ENCODE data around the gene CCDC90B. TPM values are rescaled to one million over a fixed set of nuclear protein-coding genes. Genes with fewer than 3 reads are reported as not detected.

CCDC90B gene
- total and polyA plus RNA-seq, 9 donors: 23.0 to 68.0 (median 35.9) TPM

GRCh38 chr11:83284501-83285150 lies 1.5 kb downstream of the CCDC90B start:
- 9 to 15% (median 13%) methylated on average over 3 of the region's 3 CpGs for WGBS, 3 donors
- H3K9me3 ChIP-seq: no peaks in the 10 kb centered on the region
- DNase-seq: no peak
- no peak for TF ChIP-seq EP300 (IDR thresholded peaks at IDR 0.05)
- TF ChIP-seq POLR2A (IDR thresholded peaks at IDR 0.05): no peak
- no peak for TF ChIP-seq CTCF (IDR thresholded peaks at IDR 0.05)
- peaks cover 2% of the 10 kb centered on the region for H3K4me1 ChIP-seq (ENCODE audit: insufficient read depth)
- H3K27me3 ChIP-seq: no peaks in the 10 kb centered on the region
- intact Hi-C loops (cut with DNase I): no loop called here
- H3K27ac ChIP-seq: no peak overlapping the region
- peak overlapping the region; percentile 91 for H3K4me3 ChIP-seq
- no peaks in the 10 kb centered on the region for H3K36me3 ChIP-seq

- intact Hi-C loops (cut with DNase I): no loop called here
- WGBS, 3 donors: 55 to 71% (median 58%) methylated on average over 4 of the region's 4 CpGs
These were observed 4.0 kb downstream of the CCDC90B start for GRCh38 chr11:83282084-83282716.

GRCh38 chr11:83280256-83280655 lies 5.9 kb downstream of the CCDC90B start:
- peaks cover 2% of the 10 kb centered on the region for H3K4me1 ChIP-seq (ENCODE audit: insufficient read depth)
- H3K9me3 ChIP-seq: no peaks in the 10 kb centered on the region
- H3K36me3 ChIP-seq: no peaks in the 10 kb centered on the region
- no peak overlapping the region for H3K4me3 ChIP-seq
- WGBS, 3 donors: 32 to 66% (median 35%) methylated on average over 1 of the region's 1 CpG
- no peak overlapping the region for H3K27ac ChIP-seq
- no peaks in the 10 kb centered on the region for H3K27me3 ChIP-seq
- TF ChIP-seq EP300 (IDR thresholded peaks at IDR 0.05): no peak
- no peak for TF ChIP-seq POLR2A (IDR thresholded peaks at IDR 0.05)
- TF ChIP-seq CTCF (IDR thresholded peaks at IDR 0.05): no peak
- DNase-seq: no peak
- intact Hi-C loops (cut with DNase I): no loop called here

More at GRCh38 chr11:83282084-83282716, 4.0 kb downstream of the CCDC90B start:
- Histone ChIP-seq H3K27ac (no peak overlapping the region), H3K4me1 (ENCODE audit: insufficient read depth) (peaks cover 2% of the 10 kb centered on the region), H3K36me3 (no peaks in the 10 kb centered on the region), H3K27me3 (no peaks in the 10 kb centered on the region), H3K4me3 (no peak overlapping the region), H3K9me3 (no peaks in the 10 kb centered on the region)
- TF ChIP-seq POLR2A (IDR thresholded peaks at IDR 0.05) (no peak), CTCF (IDR thresholded peaks at IDR 0.05) (no peak), EP300 (IDR thresholded peaks at IDR 0.05) (no peak)
- DNase-seq: no peak

GRCh38 chr11:83278351-83278750 lies 7.8 kb downstream of the CCDC90B start:
- intact Hi-C loops (cut with DNase I): no loop called here
- H3K27me3 ChIP-seq: no peaks in the 10 kb centered on the region
- no peak overlapping the region for H3K27ac ChIP-seq
- H3K4me3 ChIP-seq: no peak overlapping the region
- no peaks in the 10 kb centered on the region for H3K4me1 ChIP-seq (ENCODE audit: insufficient read depth)
- no peak for TF ChIP-seq EP300 (IDR thresholded peaks at IDR 0.05)
- TF ChIP-seq CTCF (IDR thresholded peaks at IDR 0.05): no peak
- no peak for TF ChIP-seq POLR2A (IDR thresholded peaks at IDR 0.05)
- no peaks in the 10 kb centered on the region for H3K36me3 ChIP-seq
- no peak for DNase-seq
- H3K9me3 ChIP-seq: no peaks in the 10 kb centered on the region
